ENCODE results near the gene RHOBTB3. TPM values are rescaled to one million over a fixed set of nuclear protein-coding genes. Genes with fewer than 3 reads are reported as not detected.
A peak's percentile ranks its signal among the peaks of the same experiment; 100 is the strongest.

The RHOBTB3 gene, protein sequence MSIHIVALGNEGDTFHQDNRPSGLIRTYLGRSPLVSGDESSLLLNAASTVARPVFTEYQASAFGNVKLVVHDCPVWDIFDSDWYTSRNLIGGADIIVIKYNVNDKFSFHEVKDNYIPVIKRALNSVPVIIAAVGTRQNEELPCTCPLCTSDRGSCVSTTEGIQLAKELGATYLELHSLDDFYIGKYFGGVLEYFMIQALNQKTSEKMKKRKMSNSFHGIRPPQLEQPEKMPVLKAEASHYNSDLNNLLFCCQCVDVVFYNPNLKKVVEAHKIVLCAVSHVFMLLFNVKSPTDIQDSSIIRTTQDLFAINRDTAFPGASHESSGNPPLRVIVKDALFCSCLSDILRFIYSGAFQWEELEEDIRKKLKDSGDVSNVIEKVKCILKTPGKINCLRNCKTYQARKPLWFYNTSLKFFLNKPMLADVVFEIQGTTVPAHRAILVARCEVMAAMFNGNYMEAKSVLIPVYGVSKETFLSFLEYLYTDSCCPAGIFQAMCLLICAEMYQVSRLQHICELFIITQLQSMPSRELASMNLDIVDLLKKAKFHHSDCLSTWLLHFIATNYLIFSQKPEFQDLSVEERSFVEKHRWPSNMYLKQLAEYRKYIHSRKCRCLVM
- 119 TPM for polyA plus RNA-seq (2012; ENCODE audit: insufficient read depth, insufficient read length, low read depth)

GRCh38 chr5:95730730-95731570 is at the start of gene RHOBTB3:
Gene RHOBTB3 (plus strand): TSS chr5:95731336. CDS start chr5:95731683, 347 bp downstream.
- TF ChIP-seq, protein P1, sequence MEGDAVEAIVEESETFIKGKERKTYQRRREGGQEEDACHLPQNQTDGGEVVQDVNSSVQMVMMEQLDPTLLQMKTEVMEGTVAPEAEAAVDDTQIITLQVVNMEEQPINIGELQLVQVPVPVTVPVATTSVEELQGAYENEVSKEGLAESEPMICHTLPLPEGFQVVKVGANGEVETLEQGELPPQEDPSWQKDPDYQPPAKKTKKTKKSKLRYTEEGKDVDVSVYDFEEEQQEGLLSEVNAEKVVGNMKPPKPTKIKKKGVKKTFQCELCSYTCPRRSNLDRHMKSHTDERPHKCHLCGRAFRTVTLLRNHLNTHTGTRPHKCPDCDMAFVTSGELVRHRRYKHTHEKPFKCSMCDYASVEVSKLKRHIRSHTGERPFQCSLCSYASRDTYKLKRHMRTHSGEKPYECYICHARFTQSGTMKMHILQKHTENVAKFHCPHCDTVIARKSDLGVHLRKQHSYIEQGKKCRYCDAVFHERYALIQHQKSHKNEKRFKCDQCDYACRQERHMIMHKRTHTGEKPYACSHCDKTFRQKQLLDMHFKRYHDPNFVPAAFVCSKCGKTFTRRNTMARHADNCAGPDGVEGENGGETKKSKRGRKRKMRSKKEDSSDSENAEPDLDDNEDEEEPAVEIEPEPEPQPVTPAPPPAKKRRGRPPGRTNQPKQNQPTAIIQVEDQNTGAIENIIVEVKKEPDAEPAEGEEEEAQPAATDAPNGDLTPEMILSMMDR (IDR thresholded peaks at IDR 0.05; ENCODE audit: low read depth, low read length) = no peak; the same call in 1 of the 2 replicates
- Histone ChIP-seq H3K4me1 (peaks cover 24% of the 10 kb centered on the region), H3K36me3 (peaks cover 17% of the 10 kb centered on the region; the same call in 1 of the 2 replicates), H3K27me3 (no peaks in the 10 kb centered on the region), H3K4me3 (ENCODE audit: low read depth, low read length) (peak within 1 kb of the TSS; percentile 93), H3K9me3 (no peaks in the 10 kb centered on the region)
- peak; percentile 92 for DNase-seq

- TF ChIP-seq, protein P1 (IDR thresholded peaks at IDR 0.05; ENCODE audit: low read depth, low read length) = no peak
- Histone ChIP-seq H3K9me3 (no peaks in the 10 kb centered on the region), H3K27me3 (no peaks in the 10 kb centered on the region), H3K4me1 (peaks cover 9% of the 10 kb centered on the region; the same call in 1 of the 2 replicates), H3K36me3 (no peaks in the 10 kb centered on the region), H3K4me3 (ENCODE audit: low read depth, low read length) (no peak within 1 kb of the TSS)
- DNase-seq = no peak
These were observed 48.2 kb upstream of the RHOBTB3 start, which contains the start of gene SPATA9 for GRCh38 chr5:95682891-95683290. Gene SPATA9 (minus strand): TSS chr5:95682991. CDS start chr5:95682854, 137 bp downstream.

- TF ChIP-seq, protein P1 (IDR thresholded peaks at IDR 0.05; ENCODE audit: low read depth, low read length) = no peak
- Histone ChIP-seq H3K27me3 (no peaks in the 10 kb centered on the region), H3K36me3 (no peaks in the 10 kb centered on the region), H3K4me1 (peaks cover 9% of the 10 kb centered on the region; the same call in 1 of the 2 replicates), H3K4me3 (ENCODE audit: low read depth, low read length) (no peak overlapping the region), H3K9me3 (no peaks in the 10 kb centered on the region)
- DNase-seq = no peak
These were observed 46.8 kb upstream of the RHOBTB3 start for GRCh38 chr5:95684361-95684760.

GRCh38 chr5:95686651-95687050 is 44.5 kb upstream of the RHOBTB3 start:
- DNase-seq = no peak
- Histone ChIP-seq H3K4me1 (peaks cover 1% of the 10 kb centered on the region; the same call in 1 of the 2 replicates), H3K9me3 (no peaks in the 10 kb centered on the region), H3K36me3 (no peaks in the 10 kb centered on the region), H3K27me3 (no peaks in the 10 kb centered on the region), H3K4me3 (ENCODE audit: low read depth, low read length) (no peak overlapping the region)
- TF ChIP-seq, protein P1 (IDR thresholded peaks at IDR 0.05; ENCODE audit: low read depth, low read length) = no peak

GRCh38 chr5:95689680-95690079 is 41.5 kb upstream of the RHOBTB3 start:
- H3K27me3 ChIP-seq = no peaks in the 10 kb centered on the region
- no peak for DNase-seq
- no peaks in the 10 kb centered on the region for H3K36me3 ChIP-seq
- no peaks in the 10 kb centered on the region for H3K9me3 ChIP-seq
- TF ChIP-seq, protein P1 (IDR thresholded peaks at IDR 0.05; ENCODE audit: low read depth, low read length) = no peak
- no peak overlapping the region for H3K4me3 ChIP-seq (ENCODE audit: low read depth, low read length)
- no peaks in the 10 kb centered on the region for H3K4me1 ChIP-seq
